ENCODE measurements around the gene LNX2. TPM values are rescaled to one million over a fixed set of nuclear protein-coding genes. Genes with fewer than 3 reads are reported as not detected.

The LNX2 gene
- total and polyA plus RNA-seq, 7 experiments from 2014 or later, result 3.2 to 10.7 (median 4.5) TPM

GRCh38 chr13:27573265-27573664 lies 47.1 kb downstream of the LNX2 start:
- DNase-seq, result no peak
- CTCF ChIA-PET, result no interaction called here
- H3K9me3 ChIP-seq (ENCODE audit: control insufficient read depth in 2 of 3, low read length in 3 of 3), result no peaks in the 10 kb centered on the region
- H3K36me3 ChIP-seq (ENCODE audit: control insufficient read depth in 2 of 3, insufficient read depth in 3 of 3, low read length in 3 of 3), result peaks cover 0 to under 1% (median 0%) of the 10 kb centered on the region in 3 experiments
- H3K27ac Mint-ChIP-seq, result peak overlapping the region in 1 of 9 donors; percentile 10
- H3K27me3 Mint-ChIP-seq, result no peaks in the 10 kb centered on the region
- H3K9me3 Mint-ChIP-seq, result no peaks in the 10 kb centered on the region
- H3K27ac ChIP-seq (ENCODE audit: low read depth, low read length), result no peak overlapping the region
- peaks cover 9 to 58% (median 13%) of the 10 kb centered on the region in 5 donors for H3K36me3 Mint-ChIP-seq
- H3K27me3 ChIP-seq (ENCODE audit: control insufficient read depth in 2 of 2, insufficient read depth in 2 of 2, low read length in 2 of 2), result no peaks in the 10 kb centered on the region
- ATAC-seq, result no peak
- intact Hi-C loops (cut with micrococcal nuclease), result no loop called here
- H3K4me1 ChIP-seq (ENCODE audit: control insufficient read depth in 2 of 2, insufficient read depth in 2 of 2, low read length in 2 of 2), result no peaks in the 10 kb centered on the region
- POLR2A ChIA-PET, result interaction anchor here (0.5 kb wide), 1 partner anchor 16 kb away, joined by 4 read pairs; no protein-coding TSS in a partner anchor
- no peak overlapping the region for H3K4me3 Mint-ChIP-seq
- peaks cover 12 to 29% (median 18%) of the 10 kb centered on the region in 7 donors for H3K4me1 Mint-ChIP-seq
- H3K4me3 ChIP-seq (ENCODE audit: low read length), result no peak overlapping the region

DNA sequence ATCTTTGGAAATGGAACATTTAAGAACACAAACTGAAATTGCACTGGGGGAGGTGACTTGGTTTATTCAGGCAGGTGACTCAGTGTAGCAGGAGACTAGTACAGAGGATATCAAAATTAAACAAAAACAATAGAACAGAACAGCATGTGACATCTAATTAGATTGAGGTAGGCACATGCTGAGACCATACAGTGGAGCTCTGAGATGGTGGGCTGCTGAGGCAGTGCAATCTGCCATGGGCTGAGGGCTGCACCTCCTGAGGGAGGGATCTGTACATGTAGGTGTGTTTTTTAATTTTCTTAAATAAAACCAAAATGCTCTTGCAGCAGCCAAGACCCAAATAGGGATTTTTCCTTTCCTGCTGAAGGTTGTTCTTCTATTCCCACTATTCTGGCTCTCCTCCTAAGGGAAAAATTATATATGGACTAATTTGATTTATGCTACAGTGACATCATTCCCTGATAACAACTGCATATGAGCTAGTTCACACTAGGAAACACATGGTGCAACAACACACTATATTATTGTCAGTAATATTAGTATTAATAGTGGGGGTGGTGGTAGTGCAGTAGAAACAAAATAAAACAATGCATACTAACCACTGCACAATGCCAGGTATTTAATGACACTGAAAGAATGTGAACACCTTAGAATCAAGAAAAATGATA lies 48.0 kb downstream of the LNX2 start:
- Mint-ChIP-seq H3K4me3 (no peak overlapping the region), H3K9me3 (no peaks in the 10 kb centered on the region)
- POLR2A ChIA-PET, result no interaction called here

GRCh38 chr13:27570906-27571305 lies 49.4 kb downstream of the LNX2 start:
- Histone ChIP-seq H3K36me3 (ENCODE audit: control insufficient read depth in 2 of 3, insufficient read depth in 3 of 3, low read length in 3 of 3) (peaks cover 0 to 12% (median 7%) of the 10 kb centered on the region in 3 experiments), H3K27ac (ENCODE audit: low read depth, low read length) (no peak overlapping the region), H3K27me3 (ENCODE audit: control insufficient read depth in 2 of 2, insufficient read depth in 2 of 2, low read length in 2 of 2) (no peaks in the 10 kb centered on the region), H3K4me3 (ENCODE audit: low read length) (no peak overlapping the region), H3K4me1 (ENCODE audit: control insufficient read depth in 2 of 2, insufficient read depth in 2 of 2, low read length in 2 of 2) (no peaks in the 10 kb centered on the region), H3K9me3 (ENCODE audit: control insufficient read depth in 2 of 3, low read length in 3 of 3) (no peaks in the 10 kb centered on the region)
- H3K36me3 Mint-ChIP-seq, result peaks cover 5 to 45% (median 10%) of the 10 kb centered on the region in 5 donors
- H3K9me3 Mint-ChIP-seq, result no peaks in the 10 kb centered on the region
- ATAC-seq (no peak), DNase-seq (no peak)
- H3K27me3 Mint-ChIP-seq, result no peaks in the 10 kb centered on the region
- no peak overlapping the region for H3K27ac Mint-ChIP-seq
- ChIA-PET POLR2A (interaction anchor here (1.2 kb wide), 1 partner anchor 50 kb away, joined by 4 read pairs; the partner anchor contains the start of gene LNX2), CTCF (no interaction called here)
- peaks cover 10 to 19% (median 17%) of the 10 kb centered on the region in 7 donors for H3K4me1 Mint-ChIP-seq
- intact Hi-C loops (cut with micrococcal nuclease), result no loop called here
- H3K4me3 Mint-ChIP-seq, result no peak overlapping the region

More for the DNA sequence above, 48.0 kb downstream of the LNX2 start:
- Histone ChIP-seq H3K36me3 (ENCODE audit: control insufficient read depth in 2 of 3, insufficient read depth in 3 of 3, low read length in 3 of 3) (peaks cover 0 to 5% (median 0%) of the 10 kb centered on the region in 3 experiments), H3K4me1 (ENCODE audit: control insufficient read depth in 2 of 2, insufficient read depth in 2 of 2, low read length in 2 of 2) (no peaks in the 10 kb centered on the region), H3K9me3 (ENCODE audit: control insufficient read depth in 2 of 3, low read length in 3 of 3) (no peaks in the 10 kb centered on the region), H3K4me3 (ENCODE audit: low read length) (no peak overlapping the region), H3K27ac (ENCODE audit: low read depth, low read length) (no peak overlapping the region), H3K27me3 (ENCODE audit: control insufficient read depth in 2 of 2, insufficient read depth in 2 of 2, low read length in 2 of 2) (no peaks in the 10 kb centered on the region)
- H3K36me3 Mint-ChIP-seq, result peaks cover 8 to 52% (median 10%) of the 10 kb centered on the region in 5 donors
- DNase-seq (no peak), ATAC-seq (no peak)
- H3K27me3 Mint-ChIP-seq, result no peaks in the 10 kb centered on the region
- peak overlapping the region in 1 of 9 donors; percentile 10 for H3K27ac Mint-ChIP-seq
- intact Hi-C loops (cut with micrococcal nuclease), result no loop called here
- H3K4me1 Mint-ChIP-seq, result peaks cover 12 to 25% (median 17%) of the 10 kb centered on the region in 7 donors
- CTCF ChIA-PET, result no interaction called here

DNA sequence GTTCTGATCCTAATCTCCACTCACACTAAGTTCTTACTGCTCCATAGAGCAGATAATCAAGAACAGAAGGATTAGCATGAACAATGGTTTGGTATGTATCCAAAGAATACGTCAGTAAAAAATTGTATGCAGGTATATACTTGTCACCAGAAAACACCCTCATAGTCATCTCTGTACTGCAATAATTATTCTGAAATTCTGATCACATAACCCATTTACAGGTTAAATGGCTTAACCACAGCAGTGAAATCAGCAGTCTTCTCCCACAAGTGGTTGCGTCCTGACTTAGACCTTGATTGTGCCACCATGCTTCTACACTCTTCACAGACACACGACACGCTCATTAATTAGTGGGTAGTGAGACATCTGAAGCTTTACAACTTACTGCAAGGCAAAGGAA lies 50.9 kb downstream of the LNX2 start:
- Histone ChIP-seq H3K4me1 (ENCODE audit: control insufficient read depth in 2 of 2, insufficient read depth in 2 of 2, low read length in 2 of 2) (no peaks in the 10 kb centered on the region), H3K4me3 (ENCODE audit: low read length) (no peak overlapping the region), H3K36me3 (ENCODE audit: control insufficient read depth in 2 of 3, insufficient read depth in 3 of 3, low read length in 3 of 3) (peaks cover 0 to 12% (median 7%) of the 10 kb centered on the region in 3 experiments), H3K27me3 (ENCODE audit: control insufficient read depth in 2 of 2, insufficient read depth in 2 of 2, low read length in 2 of 2) (no peaks in the 10 kb centered on the region), H3K9me3 (ENCODE audit: control insufficient read depth in 2 of 3, low read length in 3 of 3) (no peaks in the 10 kb centered on the region), H3K27ac (ENCODE audit: low read depth, low read length) (no peak overlapping the region)
- intact Hi-C loops (cut with micrococcal nuclease), result no loop called here
- Mint-ChIP-seq H3K27ac (no peak overlapping the region), H3K4me1 (peaks cover 8 to 16% (median 12%) of the 10 kb centered on the region in 7 donors), H3K4me3 (no peak overlapping the region), H3K9me3 (no peaks in the 10 kb centered on the region), H3K27me3 (no peaks in the 10 kb centered on the region), H3K36me3 (peaks cover 4 to 31% (median 7%) of the 10 kb centered on the region in 5 donors)
- ChIA-PET POLR2A (no interaction called here), CTCF (no interaction called here)
- no peak for DNase-seq
- no peak for ATAC-seq

GRCh38 chr13:27565818-27566217 lies 54.5 kb downstream of the LNX2 start:
- ChIA-PET POLR2A (no interaction called here), CTCF (no interaction called here)
- Histone ChIP-seq H3K27me3 (ENCODE audit: control insufficient read depth in 2 of 2, insufficient read depth in 2 of 2, low read length in 2 of 2) (no peaks in the 10 kb centered on the region), H3K27ac (ENCODE audit: low read depth, low read length) (no peak overlapping the region), H3K4me3 (ENCODE audit: low read length) (no peak overlapping the region), H3K4me1 (ENCODE audit: control insufficient read depth in 2 of 2, insufficient read depth in 2 of 2, low read length in 2 of 2) (no peaks in the 10 kb centered on the region), H3K36me3 (ENCODE audit: control insufficient read depth in 2 of 3, insufficient read depth in 3 of 3, low read length in 3 of 3) (peaks cover 0 to 19% (median 7%) of the 10 kb centered on the region in 3 experiments), H3K9me3 (ENCODE audit: control insufficient read depth in 2 of 3, low read length in 3 of 3) (no peaks in the 10 kb centered on the region)
- Mint-ChIP-seq H3K4me3 (no peak overlapping the region), H3K27ac (no peak overlapping the region), H3K4me1 (peaks cover 0 to 10% (median 5%) of the 10 kb centered on the region in 7 donors), H3K9me3 (no peaks in the 10 kb centered on the region), H3K27me3 (no peaks in the 10 kb centered on the region), H3K36me3 (peaks cover under 1 to 24% (median 4%) of the 10 kb centered on the region in 5 donors)
- ATAC-seq, result no peak
- intact Hi-C loops (cut with micrococcal nuclease), result no loop called here
- no peak for DNase-seq

DNA sequence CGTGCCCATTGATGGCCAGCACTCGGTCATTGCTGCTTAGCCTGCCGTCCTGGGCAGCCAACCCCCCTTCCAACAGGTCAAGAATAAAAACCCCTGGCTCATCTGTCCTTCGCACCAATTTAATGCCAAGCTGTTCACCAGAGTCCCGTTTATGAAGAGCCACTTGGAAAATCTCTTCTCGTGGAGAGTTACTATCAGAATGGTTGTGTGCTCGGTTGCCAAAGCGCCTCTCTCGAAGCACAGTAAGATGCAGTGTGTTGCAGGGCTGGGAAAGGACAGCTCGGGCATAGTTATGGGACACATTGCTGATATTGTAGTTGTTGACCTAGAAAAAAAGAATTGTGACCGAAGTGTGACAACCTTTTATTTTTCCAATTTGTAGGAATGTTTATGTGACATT lies 57.9 kb downstream of the LNX2 start:
- DNase-seq (no peak), ATAC-seq (no peak)
- Histone ChIP-seq H3K27ac (ENCODE audit: low read depth, low read length) (no peak overlapping the region), H3K4me3 (ENCODE audit: low read length) (no peak overlapping the region), H3K9me3 (ENCODE audit: control insufficient read depth in 2 of 3, low read length in 3 of 3) (no peaks in the 10 kb centered on the region), H3K36me3 (ENCODE audit: control insufficient read depth in 2 of 3, insufficient read depth in 3 of 3, low read length in 3 of 3) (peaks cover 0 to 15% (median 11%) of the 10 kb centered on the region in 3 experiments), H3K4me1 (ENCODE audit: control insufficient read depth in 2 of 2, insufficient read depth in 2 of 2, low read length in 2 of 2) (no peaks in the 10 kb centered on the region), H3K27me3 (ENCODE audit: control insufficient read depth in 2 of 2, insufficient read depth in 2 of 2, low read length in 2 of 2) (no peaks in the 10 kb centered on the region)
- H3K9me3 Mint-ChIP-seq, result no peaks in the 10 kb centered on the region
- CTCF ChIA-PET, result no interaction called here
- no peak overlapping the region for H3K4me3 Mint-ChIP-seq
- POLR2A ChIA-PET, result no interaction called here
- no peak overlapping the region for H3K27ac Mint-ChIP-seq
- no peaks in the 10 kb centered on the region for H3K27me3 Mint-ChIP-seq
- peaks cover 0 to 16% (median 9%) of the 10 kb centered on the region in 7 donors for H3K4me1 Mint-ChIP-seq
- intact Hi-C loops (cut with micrococcal nuclease), result no loop called here
- H3K36me3 Mint-ChIP-seq, result peaks cover 0 to 23% (median 3%) of the 10 kb centered on the region in 5 donors

GRCh38 chr13:27559719-27560118 lies 60.6 kb downstream of the LNX2 start:
- DNase-seq, result no peak
- Histone ChIP-seq H3K36me3 (ENCODE audit: control insufficient read depth in 2 of 3, insufficient read depth in 3 of 3, low read length in 3 of 3) (peaks cover 5 to 17% (median 9%) of the 10 kb centered on the region in 3 experiments), H3K27ac (ENCODE audit: low read depth, low read length) (no peak overlapping the region), H3K27me3 (ENCODE audit: control insufficient read depth in 2 of 2, insufficient read depth in 2 of 2, low read length in 2 of 2) (no peaks in the 10 kb centered on the region), H3K9me3 (ENCODE audit: control insufficient read depth in 2 of 3, low read length in 3 of 3) (no peaks in the 10 kb centered on the region), H3K4me1 (ENCODE audit: control insufficient read depth in 2 of 2, insufficient read depth in 2 of 2, low read length in 2 of 2) (no peaks in the 10 kb centered on the region), H3K4me3 (ENCODE audit: low read length) (no peak overlapping the region)
- H3K27ac Mint-ChIP-seq, result no peak overlapping the region
- peaks cover 9 to 43% (median 18%) of the 10 kb centered on the region in 5 donors for H3K36me3 Mint-ChIP-seq
- intact Hi-C loops (cut with micrococcal nuclease), result loop anchor here in 1 of 2 donors (2.0 kb wide), 1 partner anchor 153 kb away; no protein-coding TSS in a partner anchor
- no peaks in the 10 kb centered on the region for H3K27me3 Mint-ChIP-seq
- H3K4me1 Mint-ChIP-seq, result peaks cover 0 to 16% (median 9%) of the 10 kb centered on the region in 7 donors
- peak; percentile 88 for ATAC-seq
- no peak overlapping the region for H3K4me3 Mint-ChIP-seq
- no peaks in the 10 kb centered on the region for H3K9me3 Mint-ChIP-seq
- ChIA-PET CTCF (interaction anchor here (0.6 kb wide), 1 partner anchor 574 kb away, joined by 4 read pairs; no protein-coding TSS in a partner anchor), POLR2A (no interaction called here)

All from naive thymus-derived CD4-positive, alpha-beta T cell (primary cell).